Left hindlimb (tissue), 1 donor: Measurements from ENCODE around the gene ARHGAP18.

Source experiments
- DNase-seq: peaks from one replicate; pipeline ENCODE4 v3.0.0-alpha.2; 2018

Gene ARHGAP18

DNA sequence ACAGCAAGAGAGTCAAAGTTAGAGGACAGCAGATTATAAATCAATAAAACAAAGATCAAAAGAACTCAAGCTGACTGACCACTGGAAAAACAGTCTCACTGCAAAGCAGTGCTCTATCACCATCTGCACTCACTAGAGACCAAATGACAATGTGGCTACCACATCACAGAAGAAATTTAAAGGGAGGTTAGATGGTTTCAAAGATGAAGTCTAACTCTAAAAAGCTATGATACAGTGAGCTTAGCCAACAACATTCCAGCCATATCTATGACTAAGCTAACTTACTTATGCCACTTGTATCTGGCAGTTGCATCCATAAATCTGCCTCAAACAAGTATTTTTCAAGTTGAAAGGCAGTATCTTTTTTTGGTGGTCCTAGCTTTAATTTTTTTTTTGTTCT lies 68.6 kb downstream of the ARHGAP18 start:
- DNase-seq: no peak

DNA sequence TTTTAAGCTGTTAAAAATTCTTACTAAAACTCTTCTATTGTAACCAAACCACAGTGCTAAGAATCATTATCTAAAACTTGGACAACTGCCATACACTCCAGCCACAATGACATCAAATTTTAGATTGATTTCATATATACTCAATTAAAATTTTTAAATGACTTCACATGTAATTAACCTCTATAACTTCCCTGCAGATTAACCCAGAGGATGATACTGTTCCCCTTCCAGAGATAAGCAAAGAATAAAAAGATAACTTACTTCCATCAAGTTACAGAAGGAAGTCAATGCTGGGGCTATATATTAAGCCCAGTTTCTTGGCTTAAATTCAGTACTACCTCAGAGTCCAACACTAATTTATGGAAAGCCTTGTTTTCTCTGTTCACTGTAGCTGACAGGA lies 71.3 kb downstream of the ARHGAP18 start:
- no peak for DNase-seq

DNA sequence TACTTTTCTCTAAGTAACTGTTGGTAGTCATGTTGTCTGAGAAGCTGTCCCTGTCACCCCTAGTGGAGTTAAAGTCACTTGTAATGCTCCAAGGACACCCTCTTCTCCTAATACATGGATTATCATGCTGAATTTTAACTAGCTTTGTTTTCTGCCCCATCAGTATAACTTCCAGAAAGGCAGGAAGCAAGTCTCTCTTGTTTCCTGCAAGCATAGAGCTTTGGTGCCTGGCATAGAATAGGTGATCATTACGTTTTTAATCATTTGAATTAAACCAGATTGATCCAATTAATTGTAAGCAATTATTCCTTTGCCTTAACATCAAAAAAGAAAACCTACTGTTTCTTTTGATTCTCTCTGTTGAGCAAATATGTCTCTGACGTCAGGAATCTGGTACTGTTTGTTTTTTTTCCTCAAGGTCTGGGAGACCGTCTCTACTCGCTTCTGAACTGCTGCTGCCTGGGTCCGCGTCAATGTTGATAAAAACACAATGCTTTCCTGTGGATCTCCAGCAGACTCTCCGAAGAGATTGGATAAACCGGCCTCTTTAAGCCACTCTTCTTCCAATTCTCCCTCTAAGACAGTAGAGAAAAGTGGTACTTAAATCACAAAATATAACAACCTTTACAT lies 71.8 kb downstream of the ARHGAP18 start:
- DNase-seq: no peak

DNA sequence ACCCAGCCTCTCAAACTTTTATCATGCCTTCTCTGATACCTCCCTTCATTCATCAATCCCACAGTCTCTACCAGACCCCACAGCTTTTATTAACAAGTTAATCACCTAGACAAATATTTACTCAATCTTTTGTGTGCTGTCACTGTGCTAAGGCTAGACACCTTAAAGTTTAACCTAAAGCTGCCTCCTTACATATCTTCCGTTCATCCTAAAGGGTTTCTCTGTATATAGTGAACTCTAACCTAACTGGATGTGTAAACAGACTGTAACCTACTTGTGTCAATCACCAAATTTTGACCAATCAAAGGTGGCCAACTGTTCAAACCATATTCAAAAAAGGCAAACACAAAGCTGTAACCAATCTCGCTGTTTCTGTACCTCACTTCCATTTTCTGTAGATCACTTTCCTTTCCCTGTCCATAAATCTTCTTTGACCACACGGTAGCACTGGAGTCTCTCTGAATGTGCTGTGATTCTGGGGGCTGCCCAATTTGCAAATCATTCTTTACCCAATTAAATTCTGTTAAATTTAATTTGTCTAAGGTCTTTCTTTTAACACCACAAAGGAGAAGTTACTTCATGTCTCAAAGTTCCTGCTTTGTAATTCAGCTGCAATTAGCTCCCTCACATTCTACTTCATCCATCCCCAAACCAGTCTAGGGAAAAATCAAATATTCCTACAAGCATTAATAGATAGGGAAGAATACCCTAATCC lies 72.5 kb downstream of the ARHGAP18 start:
- DNase-seq: no peak

DNA sequence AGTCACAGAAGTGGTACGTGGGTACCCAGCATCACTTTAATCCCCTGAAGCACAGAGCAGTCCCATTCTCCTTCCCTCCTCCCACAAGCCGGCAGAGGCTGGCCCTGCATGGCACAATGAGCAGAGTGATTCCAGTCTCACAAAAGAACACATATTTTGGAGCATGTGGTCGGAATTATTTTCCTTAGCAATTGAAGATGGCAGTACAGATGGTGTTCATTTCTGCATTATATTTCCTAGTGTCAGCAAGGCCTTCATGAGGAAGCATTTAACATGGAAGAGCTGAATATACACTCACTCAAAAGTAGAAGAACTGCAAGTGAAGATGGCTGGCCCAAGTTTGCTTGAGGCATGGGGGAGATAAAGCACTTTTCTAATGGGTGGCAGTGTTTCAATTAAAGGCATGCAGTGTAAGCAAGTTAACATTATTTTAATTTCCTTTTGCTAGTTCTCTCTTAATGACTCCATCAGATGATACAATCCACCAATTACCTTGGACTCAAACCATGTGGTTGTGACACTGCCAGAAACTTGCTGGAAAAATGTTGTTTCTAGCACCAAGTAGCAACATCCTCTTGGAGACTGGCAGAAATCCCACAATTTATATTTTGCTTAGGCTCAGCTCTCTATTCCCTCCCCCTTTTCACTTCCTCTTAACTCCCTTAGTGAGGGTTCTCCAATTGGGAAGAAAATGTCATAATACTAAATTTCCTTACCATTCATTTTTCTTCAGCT lies 74.4 kb downstream of the ARHGAP18 start:
- peak; percentile 67 for DNase-seq

DNA sequence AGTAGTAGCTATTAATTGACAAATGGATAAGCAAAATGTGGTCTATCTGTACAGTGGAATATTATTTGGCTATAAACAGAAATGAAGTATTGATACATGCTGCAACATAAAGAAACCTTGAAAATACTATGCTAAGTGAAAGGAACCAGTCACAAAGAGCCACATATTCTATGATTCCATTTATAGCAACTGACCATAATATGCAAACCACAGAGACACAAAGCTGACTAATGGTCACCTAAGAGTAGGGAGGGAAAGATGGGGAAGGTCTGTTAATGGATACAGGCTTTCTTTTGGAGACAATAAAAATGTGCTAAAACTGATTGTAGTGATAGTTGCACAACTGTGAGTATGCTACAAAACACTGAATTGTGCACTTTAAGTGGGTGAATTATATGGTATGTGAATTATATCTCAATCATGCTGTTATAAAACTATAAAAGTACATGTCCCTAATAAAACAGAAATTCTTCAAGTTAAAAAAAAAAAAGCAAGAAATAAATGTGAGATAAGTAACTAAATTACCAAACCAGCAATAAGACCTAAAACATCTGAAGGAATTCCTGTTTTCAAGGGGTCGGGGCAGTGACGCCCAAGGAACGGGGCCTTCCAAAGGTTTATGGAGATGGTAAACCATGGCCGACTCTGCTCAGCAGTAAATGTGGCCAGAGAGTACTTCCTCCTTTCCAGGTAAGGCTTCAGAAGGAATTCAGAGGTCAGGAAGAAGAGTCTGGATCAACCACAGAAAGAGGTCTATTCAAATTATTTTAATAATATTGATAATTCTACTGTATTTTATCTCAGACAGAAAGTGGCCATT lies 75.4 kb downstream of the ARHGAP18 start:
- DNase-seq: no peak

DNA sequence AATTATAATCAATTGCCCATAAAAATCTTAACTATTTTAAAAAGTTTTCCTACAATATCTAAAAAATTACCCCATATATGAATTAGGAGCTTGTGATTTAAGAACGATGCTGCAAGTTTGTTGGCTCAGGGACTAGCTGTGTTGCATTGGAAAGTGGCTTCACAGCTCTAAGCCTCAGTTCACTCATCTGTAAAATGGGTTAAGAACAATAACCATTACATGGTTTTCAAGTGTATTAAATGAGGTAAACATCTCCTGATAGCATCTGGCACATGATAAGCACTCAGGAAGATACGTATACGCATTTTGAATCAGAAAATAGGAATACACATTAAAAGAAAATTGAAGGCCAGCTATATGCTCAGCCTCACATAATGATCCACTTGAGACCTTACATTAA lies 76.4 kb downstream of the ARHGAP18 start:
- no peak for DNase-seq

DNA sequence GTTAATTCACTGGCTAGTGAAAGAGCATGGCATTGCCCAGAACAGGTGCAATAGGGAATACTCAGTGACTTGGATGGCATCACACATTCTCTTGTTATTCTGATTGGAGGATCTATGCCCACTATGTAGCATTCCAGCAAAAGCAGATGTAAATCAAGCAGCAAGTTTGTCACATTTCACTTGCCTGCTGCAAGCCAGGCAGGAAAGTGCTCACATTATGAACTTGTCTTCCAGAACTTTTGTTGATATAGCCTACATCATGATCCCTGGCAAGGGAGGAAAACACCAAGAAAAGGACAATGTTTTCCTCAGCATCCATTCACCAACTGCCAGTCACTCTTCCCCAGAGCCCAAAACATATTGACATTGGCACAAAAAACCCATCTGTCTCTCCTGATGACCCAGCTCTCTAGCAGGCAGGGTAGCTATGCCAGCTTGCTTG lies 77.8 kb downstream of the ARHGAP18 start:
- no peak for DNase-seq

DNA sequence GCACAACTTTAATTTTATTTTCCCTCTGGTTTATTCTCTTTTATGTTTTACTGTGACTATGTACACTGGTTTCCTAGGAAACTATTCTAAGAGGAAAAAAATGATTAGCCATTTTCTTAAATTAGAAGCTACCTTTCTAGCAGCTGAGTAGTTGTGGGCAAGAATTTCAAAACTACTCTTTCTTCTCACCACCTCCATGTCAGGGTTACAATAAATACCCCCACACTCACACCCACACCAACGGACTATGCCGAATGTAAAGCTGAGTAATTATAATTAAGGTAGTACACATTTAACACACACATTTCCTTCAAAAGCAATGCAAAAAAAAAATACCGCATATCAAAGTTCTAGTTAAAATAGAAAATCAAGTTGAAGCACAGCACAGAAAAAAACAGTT lies 78.9 kb downstream of the ARHGAP18 start:
- no peak for DNase-seq

DNA sequence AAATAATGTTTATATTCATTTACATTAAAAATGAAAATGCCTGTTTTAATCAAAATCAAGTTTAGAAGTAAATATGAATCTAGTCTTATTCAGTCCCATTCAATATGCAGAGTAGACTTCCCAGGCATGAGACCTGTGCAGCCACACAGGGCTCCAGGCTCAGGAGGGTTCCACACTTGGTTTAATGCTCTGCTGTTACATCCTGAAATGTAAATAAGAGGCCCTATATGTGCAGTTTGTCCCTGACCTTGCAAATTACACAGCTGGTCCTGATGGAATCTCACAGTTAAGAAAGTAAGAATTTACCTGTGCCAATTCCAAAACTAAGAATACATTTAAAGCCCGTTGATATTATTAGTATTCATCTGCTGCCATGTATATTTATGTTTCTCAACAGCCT lies 79.4 kb downstream of the ARHGAP18 start:
- no peak for DNase-seq

DNA sequence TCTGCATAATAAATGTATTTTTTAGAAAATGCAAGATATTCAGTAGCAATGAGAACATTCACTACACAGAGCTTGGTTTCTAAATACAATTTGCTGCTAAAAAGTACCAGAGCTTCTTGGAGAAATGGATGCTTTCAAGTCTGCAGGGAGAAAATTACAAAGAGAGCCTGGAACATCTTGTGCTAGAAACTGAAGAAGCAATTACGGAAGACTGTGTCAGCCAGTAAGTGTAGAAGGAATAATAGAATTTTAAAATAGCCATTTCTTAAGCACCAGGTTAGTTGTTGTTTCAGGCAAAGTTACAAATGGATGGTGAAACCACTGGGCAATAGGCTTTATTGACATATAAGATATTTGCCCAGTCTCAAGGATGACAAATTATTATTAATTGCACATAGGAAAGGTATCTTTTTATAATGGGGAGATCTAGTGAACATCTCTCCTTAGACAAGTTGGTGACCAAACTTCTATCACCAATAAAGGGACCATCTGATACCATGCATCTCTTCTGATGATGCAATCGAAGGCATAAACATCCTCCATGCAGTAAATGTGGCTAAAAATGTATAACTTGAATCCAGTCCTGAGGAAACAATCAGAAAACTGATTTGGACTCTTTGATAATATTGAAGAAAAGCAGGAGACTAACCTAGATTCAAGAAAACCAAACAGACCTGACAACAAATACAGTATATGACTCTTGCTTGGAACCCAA lies 81.7 kb downstream of the ARHGAP18 start:
- no peak for DNase-seq

DNA sequence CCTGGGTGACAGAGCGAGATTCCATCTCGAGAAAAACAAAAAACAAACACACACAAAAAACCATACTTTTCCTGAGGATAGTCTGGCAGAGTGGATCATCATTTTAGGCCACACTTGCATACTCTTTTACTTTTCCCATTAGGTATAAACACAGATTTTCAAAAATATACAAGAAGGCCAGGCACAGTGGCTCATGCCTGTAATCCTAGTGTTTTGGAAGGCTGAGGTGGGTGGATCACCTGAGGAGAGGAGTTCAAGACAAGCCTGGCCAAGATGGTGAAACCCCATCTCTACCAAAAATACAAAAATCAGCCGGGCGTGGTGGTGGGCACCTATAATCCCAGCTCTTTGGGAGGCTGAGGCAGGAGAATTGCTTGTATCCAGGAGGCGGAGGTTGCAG lies 85.5 kb downstream of the ARHGAP18 start:
- DNase-seq: no peak

DNA sequence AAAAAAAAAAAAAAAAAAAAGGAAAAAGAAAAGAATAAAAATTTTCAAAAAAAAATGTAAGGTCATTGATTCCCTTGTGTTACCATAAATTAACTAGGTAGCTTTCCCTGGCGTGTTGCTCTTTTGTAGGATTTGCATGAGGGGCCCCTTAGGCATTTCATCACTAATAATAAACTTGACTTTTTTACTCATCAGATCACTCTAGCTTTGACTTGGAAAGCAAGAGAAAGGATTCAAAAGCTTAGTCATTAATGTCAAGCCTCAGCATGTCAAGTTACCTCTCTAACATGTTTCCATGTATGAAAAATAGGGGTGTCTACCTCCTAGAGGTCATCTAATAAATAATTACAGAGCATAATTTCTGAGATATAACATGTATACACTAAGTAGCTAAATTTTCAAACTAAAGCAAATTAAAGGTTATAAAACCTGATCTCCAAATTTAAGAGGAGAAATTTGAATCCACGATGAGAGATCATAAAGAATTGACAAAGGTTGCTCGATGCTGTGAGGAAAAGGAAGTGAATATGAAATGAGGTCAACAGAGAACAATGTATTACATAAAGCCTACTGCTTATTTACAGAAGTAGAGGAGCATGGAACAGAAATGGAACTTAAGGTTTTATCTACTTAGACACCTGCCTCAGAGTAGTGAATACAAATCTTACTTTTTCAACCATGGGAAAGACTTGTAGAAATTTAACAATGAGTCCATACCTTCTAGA lies 86.8 kb downstream of the ARHGAP18 start:
- DNase-seq: no peak

DNA sequence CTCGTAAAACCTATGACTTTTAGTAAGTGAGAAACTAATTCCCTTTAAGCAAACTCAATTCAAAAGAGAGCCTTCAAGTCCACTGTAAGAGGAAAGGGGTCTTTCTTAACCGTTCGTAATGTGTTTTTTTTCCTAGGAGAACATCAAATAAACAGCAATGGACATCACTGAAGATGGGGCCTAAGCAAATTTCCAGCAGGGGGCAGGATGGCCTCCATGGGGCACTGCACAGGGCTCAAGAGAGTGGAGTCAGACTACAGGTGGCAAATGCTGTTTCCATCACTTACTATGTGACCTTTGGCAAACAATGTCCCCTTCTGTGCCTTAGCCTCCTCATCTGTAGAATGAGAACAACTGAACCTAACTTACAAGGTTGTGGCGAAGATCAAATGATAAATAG lies 88.7 kb downstream of the ARHGAP18 start:
- no peak for DNase-seq

DNA sequence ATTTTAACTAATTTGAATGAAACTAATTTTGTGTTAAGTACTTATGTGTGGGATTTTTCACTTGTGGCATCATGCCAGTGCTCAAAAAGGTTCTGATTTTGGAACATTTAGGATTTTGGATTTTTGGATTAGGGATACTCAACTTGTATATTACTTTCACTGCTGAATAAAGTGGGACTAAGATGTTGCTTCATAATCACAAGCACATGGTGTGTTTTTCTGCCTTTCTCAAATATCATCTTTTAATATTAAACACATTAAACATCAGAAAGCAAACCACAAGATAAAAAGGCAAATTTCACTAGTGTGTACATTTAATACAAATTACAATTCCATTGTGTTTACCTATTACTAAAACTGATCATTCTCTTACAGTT lies 89.8 kb downstream of the ARHGAP18 start:
- DNase-seq: no peak

DNA sequence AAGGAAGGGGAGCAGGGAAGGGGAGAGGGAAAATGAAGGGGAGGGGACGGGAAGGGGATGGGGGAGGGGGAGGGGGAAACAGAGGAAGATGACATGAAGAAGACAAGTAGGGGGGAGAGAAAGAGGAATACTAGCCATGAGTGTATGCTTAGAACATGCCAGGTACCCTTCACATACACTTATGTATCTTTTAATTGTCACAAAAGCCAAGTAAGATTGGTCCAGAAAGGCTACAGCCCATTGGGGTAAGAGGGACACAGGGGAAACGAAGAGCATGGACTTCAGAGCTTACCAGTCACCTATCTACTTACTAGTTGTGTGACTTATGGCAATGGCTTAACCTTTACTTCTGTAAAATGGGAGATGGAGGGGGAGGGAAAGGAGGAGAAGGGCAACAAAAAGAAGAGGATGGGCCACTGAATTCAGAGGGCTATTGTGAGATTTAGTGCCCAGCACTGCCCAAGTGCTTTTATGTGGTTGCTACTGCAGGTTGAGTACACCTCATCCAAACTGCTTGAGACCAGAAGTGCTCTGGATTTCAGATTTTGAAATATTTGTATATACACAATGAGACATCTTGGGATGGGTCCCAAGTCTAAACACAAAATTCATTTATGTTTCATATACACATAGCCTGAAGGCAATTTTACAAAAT lies 90.3 kb downstream of the ARHGAP18 start:
- no peak for DNase-seq

DNA sequence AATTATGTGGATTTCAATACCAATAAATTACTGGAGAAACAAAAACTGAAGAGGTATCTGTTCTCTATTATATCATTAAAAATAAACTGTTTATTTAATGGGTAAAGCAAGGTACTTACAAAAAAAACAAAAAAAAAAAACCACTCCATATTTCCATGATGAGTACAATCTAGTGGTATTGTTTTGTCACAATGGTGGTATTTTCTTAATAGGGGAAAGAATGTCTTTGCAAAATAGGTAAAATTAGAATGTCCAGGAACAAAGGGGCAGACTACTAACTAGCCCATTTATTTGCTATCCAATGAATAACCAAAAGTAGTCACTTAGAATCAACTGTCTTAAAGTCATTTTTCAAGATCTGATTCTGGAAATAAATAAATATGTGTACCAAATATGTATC lies 92.0 kb downstream of the ARHGAP18 start:
- DNase-seq: no peak

DNA sequence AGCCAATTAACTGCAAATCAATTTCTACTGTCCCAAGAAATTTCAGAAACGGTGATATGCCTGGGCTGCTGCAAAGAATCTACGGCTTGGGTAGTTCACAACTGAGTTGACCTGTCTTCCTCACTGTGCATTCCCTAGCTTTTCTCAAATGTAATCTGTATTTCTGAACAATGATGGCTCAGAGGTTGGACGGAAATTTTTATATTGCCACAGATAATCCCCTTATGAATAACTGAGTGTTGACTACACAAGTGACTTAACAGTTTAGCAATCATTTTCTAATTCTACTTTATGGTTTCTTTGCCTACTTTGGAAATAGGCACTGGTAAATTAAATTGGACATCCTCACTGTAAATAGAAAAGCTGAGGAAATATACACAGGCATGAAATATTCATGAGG lies 94.5 kb downstream of the ARHGAP18 start:
- DNase-seq: no peak

DNA sequence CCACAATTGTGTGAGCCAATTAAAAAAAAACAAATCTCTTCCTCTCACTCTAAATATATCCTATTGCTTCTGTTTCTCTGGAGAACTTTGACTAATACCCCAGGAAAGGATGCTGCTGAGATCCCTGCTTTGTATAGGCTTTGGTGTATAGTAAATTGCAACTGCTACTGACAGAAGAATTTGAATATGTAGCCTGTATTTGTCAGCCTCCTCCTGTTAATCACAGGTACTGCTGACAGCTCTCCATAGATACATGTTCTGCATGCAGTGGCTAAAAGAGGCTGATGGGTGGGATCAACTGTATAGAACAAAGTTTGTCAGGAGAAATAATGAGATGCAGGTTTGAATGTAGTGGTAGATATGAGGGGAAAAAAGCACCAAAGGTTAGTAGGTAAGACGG lies 95.0 kb downstream of the ARHGAP18 start:
- DNase-seq: no peak

DNA sequence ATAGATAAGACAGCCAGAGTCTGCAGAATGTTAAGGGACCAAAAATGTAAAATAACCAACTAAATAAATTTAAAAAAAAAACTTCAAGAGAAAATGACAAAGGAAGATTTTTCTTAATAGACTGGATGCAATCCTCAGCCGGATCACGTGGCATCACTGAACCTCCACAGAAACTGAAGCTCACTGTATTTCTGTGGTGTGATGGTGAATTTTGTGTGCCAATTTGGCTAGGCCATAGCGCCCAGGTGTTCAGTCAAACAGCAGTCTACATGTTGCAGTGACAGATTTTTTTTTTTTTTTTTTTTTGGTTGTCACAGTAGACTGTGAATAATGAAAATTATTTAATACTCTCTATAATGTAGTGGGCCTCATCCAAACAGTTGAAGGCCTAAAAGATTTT lies 95.5 kb downstream of the ARHGAP18 start:
- no peak for DNase-seq

DNA sequence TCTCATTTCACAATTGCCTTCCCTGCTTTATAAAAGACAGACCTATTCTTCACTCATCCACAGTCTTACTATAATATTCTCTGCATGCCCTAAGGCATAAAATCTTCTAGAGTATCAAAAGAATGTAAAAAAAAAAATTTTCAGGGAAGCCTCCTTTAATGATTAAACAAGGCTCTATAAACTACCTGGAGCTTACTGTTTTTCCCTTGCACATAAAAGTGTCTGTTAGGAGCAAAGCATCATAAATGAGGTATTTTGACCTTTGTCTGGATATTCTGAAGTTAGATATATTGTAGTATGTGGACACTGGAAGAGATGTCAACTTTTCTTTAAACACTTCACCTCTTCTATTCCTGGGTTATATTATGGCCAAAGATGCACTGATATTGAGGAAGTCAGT lies 97.5 kb downstream of the ARHGAP18 start:
- DNase-seq: no peak
